Measurements from ENCODE around the gene AMBRA1. TPM values are rescaled to one million over a fixed set of nuclear protein-coding genes. Genes with fewer than 3 reads are reported as not detected.

The AMBRA1 gene
- total RNA-seq, 4 donors from 2014 or later = 25.7 to 33.1 (median 30.2) TPM

- no peaks in the 10 kb centered on the region for H3K9me3 ChIP-seq
- H3K27ac ChIP-seq = no peak overlapping the region
- H3K4me1 ChIP-seq = no peaks in the 10 kb centered on the region
- TF ChIP-seq POLR2A (IDR thresholded peaks at IDR 0.05) (no peak), EP300 (IDR thresholded peaks at IDR 0.05) (no peak), POLR2AphosphoS5 (IDR thresholded peaks at IDR 0.05) (no peak)
- TF ChIP-seq, protein P1, sequence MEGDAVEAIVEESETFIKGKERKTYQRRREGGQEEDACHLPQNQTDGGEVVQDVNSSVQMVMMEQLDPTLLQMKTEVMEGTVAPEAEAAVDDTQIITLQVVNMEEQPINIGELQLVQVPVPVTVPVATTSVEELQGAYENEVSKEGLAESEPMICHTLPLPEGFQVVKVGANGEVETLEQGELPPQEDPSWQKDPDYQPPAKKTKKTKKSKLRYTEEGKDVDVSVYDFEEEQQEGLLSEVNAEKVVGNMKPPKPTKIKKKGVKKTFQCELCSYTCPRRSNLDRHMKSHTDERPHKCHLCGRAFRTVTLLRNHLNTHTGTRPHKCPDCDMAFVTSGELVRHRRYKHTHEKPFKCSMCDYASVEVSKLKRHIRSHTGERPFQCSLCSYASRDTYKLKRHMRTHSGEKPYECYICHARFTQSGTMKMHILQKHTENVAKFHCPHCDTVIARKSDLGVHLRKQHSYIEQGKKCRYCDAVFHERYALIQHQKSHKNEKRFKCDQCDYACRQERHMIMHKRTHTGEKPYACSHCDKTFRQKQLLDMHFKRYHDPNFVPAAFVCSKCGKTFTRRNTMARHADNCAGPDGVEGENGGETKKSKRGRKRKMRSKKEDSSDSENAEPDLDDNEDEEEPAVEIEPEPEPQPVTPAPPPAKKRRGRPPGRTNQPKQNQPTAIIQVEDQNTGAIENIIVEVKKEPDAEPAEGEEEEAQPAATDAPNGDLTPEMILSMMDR (IDR thresholded peaks at IDR 0.05) = no peak
- no peaks in the 10 kb centered on the region for H3K27me3 ChIP-seq
- no peak overlapping the region for H3K4me3 ChIP-seq
- peaks cover 0 to 74% of the 10 kb centered on the region in 2 donors for H3K36me3 ChIP-seq
- no peak for ATAC-seq
- 94 to 95% methylated on average over 16 to 19 of the region's 22 CpGs for WGBS, 2 donors (ENCODE audit: low coverage in 1 of 2)
Measured at GRCh38 chr11:46633291-46634217, 39.7 kb upstream of the AMBRA1 start.

- no peaks in the 10 kb centered on the region for H3K27me3 ChIP-seq
- no peak for TF ChIP-seq POLR2AphosphoS5 (IDR thresholded peaks at IDR 0.05)
- TF ChIP-seq POLR2A (IDR thresholded peaks at IDR 0.05) = no peak
- TF ChIP-seq, protein P1 (IDR thresholded peaks at IDR 0.05) = no peak
- peaks cover 0 to 74% of the 10 kb centered on the region in 2 donors for H3K36me3 ChIP-seq
- H3K27ac ChIP-seq = no peak overlapping the region
- no peaks in the 10 kb centered on the region for H3K4me1 ChIP-seq
- WGBS, 2 donors (ENCODE audit: low coverage in 1 of 2) = 93 to 100% methylated on average over 1 of the region's 1 CpG
- ATAC-seq = no peak
- no peak overlapping the region for H3K4me3 ChIP-seq
- no peaks in the 10 kb centered on the region for H3K9me3 ChIP-seq
Measured at GRCh38 chr11:46632502-46632901, 38.7 kb upstream of the AMBRA1 start.

DNA sequence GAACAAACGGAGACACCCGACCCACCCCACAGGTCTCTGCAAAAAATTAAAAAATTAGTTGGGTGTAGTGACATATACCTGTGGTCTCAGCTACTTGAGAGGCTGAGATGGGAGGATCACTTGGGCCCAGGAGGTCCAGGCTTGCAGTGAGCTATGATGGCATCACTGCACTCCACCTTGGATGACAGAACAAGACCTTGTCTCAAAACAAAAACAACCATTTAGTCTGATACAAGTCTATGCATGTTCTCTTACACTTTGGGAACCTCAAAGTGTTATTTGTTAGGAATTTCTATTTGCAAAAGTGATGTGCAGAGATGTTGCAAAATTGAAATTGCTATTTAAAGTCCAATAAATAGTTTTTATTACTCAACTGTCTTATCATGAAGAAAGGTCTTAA lies 37.9 kb upstream of the AMBRA1 start:
- no peaks in the 10 kb centered on the region for H3K9me3 ChIP-seq
- WGBS, 2 donors (ENCODE audit: low coverage in 1 of 2) = 94% methylated on average over 2 of the region's 2 CpGs; no CpG with 5 or more reads in 1 of the 2 donors
- H3K27ac ChIP-seq = no peak overlapping the region
- no peaks in the 10 kb centered on the region for H3K27me3 ChIP-seq
- no peak for ATAC-seq
- H3K4me1 ChIP-seq = no peaks in the 10 kb centered on the region
- H3K36me3 ChIP-seq = peaks cover 0 to 79% of the 10 kb centered on the region in 2 donors
- H3K4me3 ChIP-seq = no peak overlapping the region
- TF ChIP-seq, protein P1 (IDR thresholded peaks at IDR 0.05) = no peak

DNA sequence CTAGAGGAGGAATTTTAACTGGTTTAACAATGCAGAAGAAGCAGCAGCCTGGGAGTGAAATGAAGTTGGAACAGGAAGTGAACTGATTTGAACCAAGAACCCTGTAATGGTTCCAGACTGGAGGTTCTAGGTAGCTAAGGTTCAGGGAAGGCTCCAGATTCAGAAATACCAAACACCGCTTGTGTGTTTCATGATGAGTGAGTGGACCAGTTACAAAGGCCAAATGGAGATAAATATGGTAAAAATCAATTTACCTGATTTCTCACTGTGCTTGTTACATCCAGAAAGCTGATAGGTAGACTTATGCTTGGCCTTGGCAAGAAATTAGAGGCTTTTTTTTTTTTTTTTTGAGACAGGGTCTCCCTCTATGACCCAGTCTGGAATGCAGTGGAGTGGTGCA lies 36.4 kb upstream of the AMBRA1 start:
- Histone ChIP-seq H3K4me1 (no peaks in the 10 kb centered on the region), H3K36me3 (peaks cover 0 to 82% of the 10 kb centered on the region in 2 donors), H3K27ac (no peak overlapping the region), H3K27me3 (no peaks in the 10 kb centered on the region), H3K4me3 (no peak overlapping the region), H3K9me3 (no peaks in the 10 kb centered on the region)
- no peak for ATAC-seq
- TF ChIP-seq POLR2A (IDR thresholded peaks at IDR 0.05) (no peak), EP300 (IDR thresholded peaks at IDR 0.05) (no peak), POLR2AphosphoS5 (IDR thresholded peaks at IDR 0.05) (no peak)
- TF ChIP-seq, protein P1 (IDR thresholded peaks at IDR 0.05) = no peak
- WGBS, 2 donors (ENCODE audit: low coverage in 1 of 2) = 86 to 100% methylated on average over 1 of the region's 1 CpG

- 69 to 80% methylated on average over 3 to 5 of the region's 6 CpGs for WGBS, 2 donors (ENCODE audit: low coverage in 1 of 2)
- H3K4me1 ChIP-seq = no peaks in the 10 kb centered on the region
- ATAC-seq = no peak
- H3K27me3 ChIP-seq = no peaks in the 10 kb centered on the region
- no peak overlapping the region for H3K4me3 ChIP-seq
- H3K36me3 ChIP-seq = peaks cover 0 to 90% of the 10 kb centered on the region in 2 donors
- no peak overlapping the region for H3K27ac ChIP-seq
- H3K9me3 ChIP-seq = no peaks in the 10 kb centered on the region
- TF ChIP-seq EP300 (IDR thresholded peaks at IDR 0.05) (no peak), POLR2A (IDR thresholded peaks at IDR 0.05) (no peak), POLR2AphosphoS5 (IDR thresholded peaks at IDR 0.05) (no peak)
- TF ChIP-seq, protein P1 (IDR thresholded peaks at IDR 0.05) = no peak
Measured at GRCh38 chr11:46628961-46629360, 35.1 kb upstream of the AMBRA1 start.
